ENCODE data around the gene FAM118B. TPM values are rescaled to one million over a fixed set of nuclear protein-coding genes. Genes with fewer than 3 reads are reported as not detected.

Gene FAM118B
- total and polyA plus RNA-seq, 2 experiments from 2014 or later = 29.6 to 35.2 TPM

- WGBS (ENCODE audit: low lambda C conversion rate, missing lambda C conversion rate) = 47% methylated on average over 6 of the region's 6 CpGs
- DNase-seq (ENCODE audit: low spot score) = peak; percentile 47
- peaks cover 80% of the 10 kb centered on the region for H3K79me2 ChIP-seq
- H3K4me1 ChIP-seq (ENCODE audit: insufficient read depth) = peaks cover 7% of the 10 kb centered on the region
- H3K4me3 ChIP-seq = no peak overlapping the region
- no peaks in the 10 kb centered on the region for H3K36me3 ChIP-seq (replicated peaks; ENCODE audit: insufficient read depth, low read depth)
- peak overlapping the region; percentile 63 for H3K4me2 ChIP-seq
- no peaks in the 10 kb centered on the region for H3K9me3 ChIP-seq (ENCODE audit: low read depth)
- H3K27ac ChIP-seq = peak overlapping the region; percentile 72
- no peaks in the 10 kb centered on the region for H3K9me2 ChIP-seq (replicated peaks; ENCODE audit: insufficient read depth)
- no peak overlapping the region for H2AFZ ChIP-seq
- TF ChIP-seq EZH2phosphoT487 (IDR thresholded peaks at IDR 0.05; ENCODE audit: low read depth, severe bottlenecking, unreplicated experiment) (no peak), EZH2 (IDR thresholded peaks at IDR 0.05; ENCODE audit: borderline replicate concordance) (no peak)
- TF ChIP-seq, protein P1, sequence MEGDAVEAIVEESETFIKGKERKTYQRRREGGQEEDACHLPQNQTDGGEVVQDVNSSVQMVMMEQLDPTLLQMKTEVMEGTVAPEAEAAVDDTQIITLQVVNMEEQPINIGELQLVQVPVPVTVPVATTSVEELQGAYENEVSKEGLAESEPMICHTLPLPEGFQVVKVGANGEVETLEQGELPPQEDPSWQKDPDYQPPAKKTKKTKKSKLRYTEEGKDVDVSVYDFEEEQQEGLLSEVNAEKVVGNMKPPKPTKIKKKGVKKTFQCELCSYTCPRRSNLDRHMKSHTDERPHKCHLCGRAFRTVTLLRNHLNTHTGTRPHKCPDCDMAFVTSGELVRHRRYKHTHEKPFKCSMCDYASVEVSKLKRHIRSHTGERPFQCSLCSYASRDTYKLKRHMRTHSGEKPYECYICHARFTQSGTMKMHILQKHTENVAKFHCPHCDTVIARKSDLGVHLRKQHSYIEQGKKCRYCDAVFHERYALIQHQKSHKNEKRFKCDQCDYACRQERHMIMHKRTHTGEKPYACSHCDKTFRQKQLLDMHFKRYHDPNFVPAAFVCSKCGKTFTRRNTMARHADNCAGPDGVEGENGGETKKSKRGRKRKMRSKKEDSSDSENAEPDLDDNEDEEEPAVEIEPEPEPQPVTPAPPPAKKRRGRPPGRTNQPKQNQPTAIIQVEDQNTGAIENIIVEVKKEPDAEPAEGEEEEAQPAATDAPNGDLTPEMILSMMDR (IDR thresholded peaks at IDR 0.05; ENCODE audit: poor library complexity) = no peak
- no peaks in the 10 kb centered on the region for H4K20me1 ChIP-seq (ENCODE audit: insufficient read depth, poor library complexity, severe bottlenecking)
- no peaks in the 10 kb centered on the region for H3K27me3 ChIP-seq
These were observed 3.3 kb downstream of the FAM118B start for GRCh38 chr11:126214841-126215240.

- H3K4me3 ChIP-seq = no peak overlapping the region
- H3K79me2 ChIP-seq = peaks cover 88% of the 10 kb centered on the region
- TF ChIP-seq EZH2phosphoT487 (IDR thresholded peaks at IDR 0.05; ENCODE audit: low read depth, severe bottlenecking, unreplicated experiment) (no peak), EZH2 (IDR thresholded peaks at IDR 0.05; ENCODE audit: borderline replicate concordance) (no peak)
- TF ChIP-seq, protein P1 (IDR thresholded peaks at IDR 0.05; ENCODE audit: poor library complexity) = no peak
- 95% methylated on average over 6 of the region's 6 CpGs for WGBS (ENCODE audit: low lambda C conversion rate, missing lambda C conversion rate)
- no peak overlapping the region for H2AFZ ChIP-seq
- no peak overlapping the region for H3K27ac ChIP-seq
- H3K9me3 ChIP-seq (ENCODE audit: low read depth) = no peaks in the 10 kb centered on the region
- H3K9me2 ChIP-seq (replicated peaks; ENCODE audit: insufficient read depth) = no peaks in the 10 kb centered on the region
- DNase-seq (ENCODE audit: low spot score) = no peak
- H3K27me3 ChIP-seq = no peaks in the 10 kb centered on the region
- peaks cover 7% of the 10 kb centered on the region for H3K4me1 ChIP-seq (ENCODE audit: insufficient read depth)
- no peaks in the 10 kb centered on the region for H3K36me3 ChIP-seq (replicated peaks; ENCODE audit: insufficient read depth, low read depth)
- H4K20me1 ChIP-seq (ENCODE audit: insufficient read depth, poor library complexity, severe bottlenecking) = no peaks in the 10 kb centered on the region
- H3K4me2 ChIP-seq = no peak overlapping the region
These were observed 5.1 kb downstream of the FAM118B start for GRCh38 chr11:126216526-126217305.

DNA sequence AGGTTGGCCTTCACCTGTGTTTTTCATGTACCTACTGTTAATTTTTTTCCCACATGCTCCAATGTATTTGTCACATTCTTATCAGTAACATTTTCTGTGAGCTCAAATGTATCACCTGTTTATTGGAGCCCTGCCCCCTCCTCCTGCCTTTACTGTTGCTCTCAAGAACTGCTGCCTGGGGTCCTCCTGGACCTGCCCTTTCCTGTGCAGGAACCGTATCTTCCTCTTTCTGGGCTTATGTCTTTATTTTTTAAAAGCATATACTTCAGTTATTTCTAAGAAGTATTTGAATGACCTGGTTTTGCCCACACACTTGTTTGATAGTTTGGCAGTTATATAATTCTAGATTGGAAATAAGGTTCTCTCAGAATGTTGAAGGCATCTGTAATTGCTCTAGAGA, 5.9 kb downstream of the FAM118B start:
- Histone ChIP-seq H4K20me1 (ENCODE audit: insufficient read depth, poor library complexity, severe bottlenecking) (no peaks in the 10 kb centered on the region), H3K79me2 (peaks cover 90% of the 10 kb centered on the region), H3K9me3 (ENCODE audit: low read depth) (no peaks in the 10 kb centered on the region), H3K9me2 (replicated peaks; ENCODE audit: insufficient read depth) (no peaks in the 10 kb centered on the region), H3K4me3 (no peak overlapping the region), H3K27me3 (no peaks in the 10 kb centered on the region), H3K27ac (peak overlapping the region; percentile 29), H2AFZ (no peak overlapping the region), H3K4me1 (ENCODE audit: insufficient read depth) (peaks cover 6% of the 10 kb centered on the region), H3K36me3 (replicated peaks; ENCODE audit: insufficient read depth, low read depth) (no peaks in the 10 kb centered on the region), H3K4me2 (peak overlapping the region; percentile 20)
- 81% methylated on average over 1 of the region's 1 CpG for WGBS (ENCODE audit: low lambda C conversion rate, missing lambda C conversion rate)
- no peak for DNase-seq (ENCODE audit: low spot score)
- no peak for TF ChIP-seq EZH2phosphoT487 (IDR thresholded peaks at IDR 0.05; ENCODE audit: low read depth, severe bottlenecking, unreplicated experiment)
- no peak for TF ChIP-seq EZH2 (IDR thresholded peaks at IDR 0.05; ENCODE audit: borderline replicate concordance)
- TF ChIP-seq, protein P1 (IDR thresholded peaks at IDR 0.05; ENCODE audit: poor library complexity) = no peak
